Upper lobe of left lung (tissue), 4 donors: ENCODE results near the gene INIP.

ENCODE experiments used
- CTCF ChIP-seq, 6 experiments: fragments of 450-650 bp in 4 of 6; fragments of 200-600 bp in 2 of 6; sonication (generic) in 2 of 6; IDR thresholded peaks; one replicate each; pipeline ENCODE4 v1.5.1; 2016 to 2019; ENCODE audit warnings: antibody characterized with exemption in 6 of 6
- EP300 ChIP-seq, 4 donors: sonication (generic); formaldehyde crosslinking; IDR thresholded peaks; one replicate each; pipeline ENCODE4 v1.5.1; 2017; ENCODE audit warnings: antibody characterized with exemption in 4 of 4, control low read depth in 2 of 4
- POLR2A ChIP-seq, 4 donors: fragments of 450-650 bp; IDR thresholded peaks; one replicate each; pipeline ENCODE4 v1.5.1; 2016 to 2017; ENCODE audit warnings: antibody characterized with exemption in 4 of 4, mild to moderate bottlenecking in 2 of 4
- POLR2AphosphoS5 ChIP-seq, 2 donors: sonication (generic); formaldehyde crosslinking; IDR thresholded peaks; one replicate each; pipeline ENCODE4 v1.5.1; 2017; ENCODE audit warnings: antibody characterized with exemption in 2 of 2

- no peak for TF ChIP-seq CTCF (IDR thresholded peaks at IDR 0.05)
- no peak for TF ChIP-seq POLR2AphosphoS5 (IDR thresholded peaks at IDR 0.05)
- no peak for TF ChIP-seq POLR2A (IDR thresholded peaks at IDR 0.05)
- no peak for TF ChIP-seq EP300 (IDR thresholded peaks at IDR 0.05)
These were observed 48.6 kb downstream of the INIP start for GRCh38 chr9:112669326-112669725.
